ENCODE results near the gene SMOC2.

DNA sequence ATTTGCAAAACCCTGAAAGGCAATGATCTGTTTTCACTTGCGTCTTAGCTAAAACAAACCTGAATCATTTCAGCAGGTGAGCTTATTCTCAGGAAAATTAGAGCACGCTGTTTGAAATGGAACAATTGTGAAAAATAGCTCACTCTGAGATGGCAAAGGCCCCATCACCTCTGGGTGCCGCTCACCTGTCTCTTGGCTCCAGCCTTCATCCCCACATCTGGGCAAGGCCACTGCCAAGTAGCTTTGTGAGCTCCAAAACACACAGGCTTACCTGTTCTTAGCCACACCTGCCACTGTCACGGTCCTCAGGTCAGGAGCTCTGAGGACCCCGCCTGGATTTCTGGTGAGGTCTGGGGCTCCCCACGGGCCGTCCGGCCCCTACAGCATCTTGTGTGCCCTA is 66.7 kb downstream of the SMOC2 start:
- no peak for TF ChIP-seq CTCF (IDR thresholded peaks at IDR 0.05)
- TF ChIP-seq EP300 (IDR thresholded peaks at IDR 0.05; ENCODE audit: borderline replicate concordance in 1 of 2, low read depth in 1 of 2, low read length in 1 of 2): no peak
- no peak for TF ChIP-seq CHD2 (IDR thresholded peaks at IDR 0.05; ENCODE audit: low read length, partially characterized antibody)
